Psoas muscle (tissue), 8 donors: ENCODE data around the gene NLRP9. TPM values are rescaled to one million over a fixed set of nuclear protein-coding genes. Genes with fewer than 3 reads are reported as not detected.

Experiments used
- ATAC-seq, 4 donors: fragments of 200-7000 bp; cut with Tn5 transposase; one replicate each; pipeline ENCODE4 v1.9.1; 2020; ENCODE audit warnings: moderate library complexity in 3 of 4, mild to moderate bottlenecking in 2 of 4
- DNase-seq, 2 donors: peaks; one replicate each; pipeline ENCODE4 v3.0.0-alpha.2; 2020
- H3K27ac ChIP-seq: fragments of 200-600 bp; one replicate; pipeline ENCODE4 v1.8.0; 2022
- H3K27me3 ChIP-seq, 3 donors: fragments of 200-600 bp in 1 of 3; one replicate each; pipeline versions ENCODE4 v1.6.1 to v1.8.0; 2013 to 2022; ENCODE audit warnings: low read length in 2 of 3, mild to moderate bottlenecking in 2 of 3, moderate library complexity in 1 of 3; ENCODE audit not compliant: insufficient read depth in 3 of 3
- H3K36me3 ChIP-seq, 2 donors: fragments of 200-600 bp in 1 of 2; one replicate each; pipeline versions ENCODE4 v1.6.1 to v1.8.0; 2013 to 2022; ENCODE audit warnings: low read depth in 1 of 2, mild to moderate bottlenecking in 1 of 2, moderate library complexity in 1 of 2; ENCODE audit not compliant: insufficient read depth in 1 of 2
- H3K4me1 ChIP-seq: fragments of 200-600 bp; one replicate; pipeline ENCODE4 v1.8.0; 2022
- H3K4me3 ChIP-seq: fragments of 200-600 bp; one replicate; pipeline ENCODE4 v1.8.0; 2022; ENCODE audit warnings: mild to moderate bottlenecking
- H3K9me3 ChIP-seq: fragments of 200-600 bp; one replicate; pipeline ENCODE4 v1.8.0; 2022
- CTCF ChIP-seq: fragments of 200-600 bp; IDR thresholded peaks from one replicate; pipeline ENCODE4 v1.8.0; 2022; ENCODE audit warnings: antibody characterized with exemption
- WGBS, 3 donors: extraction: QIAGEN DNeasy Blood & Tissue Kit; methylation state at CpG; one replicate each; pipeline versions ENCODE4 v1.1.6 to v1.1.7; 2013; 5-methylcytosine and 5-hydroxymethylcytosine counted together
- intact Hi-C, 2 donors: fragments of 100-400 bp; cut with DNase I; formaldehyde crosslinking; loops; one replicate each; pipeline versions ENCODE4 v1.11.0 to v1.14.2; 2022
- polyA plus RNA-seq, 3 donors: library from polyadenylated mRNA; stranded (reverse); fragments of 200-250 nt; gene quantifications; one replicate each; pipeline ENCODE4 v1.2.3, GENCODE V29; 2013
- total RNA-seq, 4 donors: library from RNA; stranded (reverse); fragmentation: NEBNext Ultra II Directional in 2 of 4; extraction: Animal tissue kit (Norgen Biotek cat#: 25700) in 2 of 4; gene quantifications; one replicate each; pipeline versions ENCODE4 v1.2.1 to v1.2.4, GENCODE V29; 2021 to 2023
- donor health status: healthy with polysubstance abuse.
- donor health status: DM: no; HTN: no; CAD: no; lungs with moderate emphysema.
- donor health status: Bipolar disorder and iron deficiency.
- donor health status: healthy.
- donor health status: DM: yes; HTN: yes; CAD: no.
- donor health status: DM: no; HTN: no; CAD: no.
- donor health status: DM: no; HTN: no; CAD: no.
- donor health status: DM: yes; HTN: yes; CAD: no.

Gene NLRP9
- total and polyA plus RNA-seq, 7 donors, result not detected

GRCh38 chr19:55668603-55669348, 69.4 kb downstream of the NLRP9 start:
- H3K36me3 ChIP-seq, result peaks cover 6 to 85% of the 10 kb centered on the region in 2 donors
- no peaks in the 10 kb centered on the region for H3K27me3 ChIP-seq
- H3K4me3 ChIP-seq, result no peak overlapping the region
- no peak overlapping the region for H3K27ac ChIP-seq
- 85 to 87% (median 86%) methylated on average over 30 of the region's 30 CpGs for WGBS, 3 donors
- no peaks in the 10 kb centered on the region for H3K9me3 ChIP-seq
- no peak for ATAC-seq
- intact Hi-C loops, result no loop called here
- no peak for DNase-seq
- TF ChIP-seq CTCF, result no peak
- H3K4me1 ChIP-seq, result no peaks in the 10 kb centered on the region

GRCh38 chr19:55667958-55668357, 70.2 kb downstream of the NLRP9 start:
- intact Hi-C loops, result no loop called here
- no peak for DNase-seq
- no peak overlapping the region for H3K27ac ChIP-seq

GRCh38 chr19:55667511-55667910, 70.7 kb downstream of the NLRP9 start:
- intact Hi-C loops, result no loop called here
- ATAC-seq (no peak), DNase-seq (no peak)
- Histone ChIP-seq H3K4me3 (no peak overlapping the region), H3K27me3 (no peaks in the 10 kb centered on the region), H3K27ac (no peak overlapping the region), H3K36me3 (peaks cover 8 to 92% of the 10 kb centered on the region in 2 donors), H3K9me3 (no peaks in the 10 kb centered on the region), H3K4me1 (no peaks in the 10 kb centered on the region)
- no peak for TF ChIP-seq CTCF
- WGBS, 3 donors, result 86 to 87% (median 87%) methylated on average over 12 of the region's 12 CpGs

More at GRCh38 chr19:55667958-55668357, 70.2 kb downstream of the NLRP9 start:
- H3K9me3 ChIP-seq, result no peaks in the 10 kb centered on the region
- TF ChIP-seq CTCF, result no peak
- H3K4me1 ChIP-seq, result no peaks in the 10 kb centered on the region
- H3K4me3 ChIP-seq, result no peak overlapping the region
- H3K27me3 ChIP-seq, result no peaks in the 10 kb centered on the region
- H3K36me3 ChIP-seq, result peaks cover 6 to 89% of the 10 kb centered on the region in 2 donors
- 85 to 89% (median 86%) methylated on average over 11 of the region's 11 CpGs for WGBS, 3 donors
- ATAC-seq, result no peak

- H3K9me3 ChIP-seq, result no peaks in the 10 kb centered on the region
- no peak overlapping the region for H3K27ac ChIP-seq
- TF ChIP-seq CTCF, result no peak
- intact Hi-C loops, result no loop called here
- H3K4me3 ChIP-seq, result no peak overlapping the region
- WGBS, 3 donors, result 92 to 93% (median 92%) methylated on average over 3 to 4 of the region's 4 CpGs
- H3K4me1 ChIP-seq, result no peaks in the 10 kb centered on the region
- DNase-seq, result no peak
- no peak for ATAC-seq
- peaks cover 10 to 90% of the 10 kb centered on the region in 2 donors for H3K36me3 ChIP-seq
- H3K27me3 ChIP-seq, result no peaks in the 10 kb centered on the region
Measured at GRCh38 chr19:55667006-55667381, 71.2 kb downstream of the NLRP9 start.
